ENCODE data around the gene RPS6KB2.

The RPS6KB2 gene

GRCh38 chr11:67466962-67467771 is 38.9 kb downstream of the RPS6KB2 start:
- TF ChIP-seq FOXP2 (optimal IDR thresholded peaks at IDR 0.05; ENCODE audit: borderline replicate concordance, extremely low read depth, extremely low read length, insufficient read depth) (no peak), SIN3A (IDR thresholded peaks at IDR 0.05; ENCODE audit: borderline replicate concordance, insufficient read depth, low read length) (no peak), TAF1 (IDR thresholded peaks at IDR 0.05; ENCODE audit: borderline replicate concordance, insufficient read depth, low read length) (no peak), POLR2AphosphoS5 (IDR thresholded peaks at IDR 0.05; ENCODE audit: low read depth, low read length) (no peak), REST (IDR thresholded peaks at IDR 0.05; ENCODE audit: insufficient read depth in 1 of 2, low read depth in 2 of 2, low read length in 2 of 2) (no peak)

- no peak for TF ChIP-seq TAF1 (IDR thresholded peaks at IDR 0.05; ENCODE audit: borderline replicate concordance, insufficient read depth, low read length)
- no peak for TF ChIP-seq FOXP2 (optimal IDR thresholded peaks at IDR 0.05; ENCODE audit: borderline replicate concordance, extremely low read depth, extremely low read length, insufficient read depth)
- no peak for TF ChIP-seq SIN3A (IDR thresholded peaks at IDR 0.05; ENCODE audit: borderline replicate concordance, insufficient read depth, low read length)
- no peak for TF ChIP-seq POLR2AphosphoS5 (IDR thresholded peaks at IDR 0.05; ENCODE audit: low read depth, low read length)
- no peak for TF ChIP-seq REST (IDR thresholded peaks at IDR 0.05; ENCODE audit: insufficient read depth in 1 of 2, low read depth in 2 of 2, low read length in 2 of 2)
These were observed 39.8 kb downstream of the RPS6KB2 start for GRCh38 chr11:67468056-67468455.

- TF ChIP-seq SIN3A (IDR thresholded peaks at IDR 0.05; ENCODE audit: borderline replicate concordance, insufficient read depth, low read length) (no peak), REST (IDR thresholded peaks at IDR 0.05; ENCODE audit: insufficient read depth in 1 of 2, low read depth in 2 of 2, low read length in 2 of 2) (no peak), FOXP2 (optimal IDR thresholded peaks at IDR 0.05; ENCODE audit: borderline replicate concordance, extremely low read depth, extremely low read length, insufficient read depth) (no peak), TAF1 (IDR thresholded peaks at IDR 0.05; ENCODE audit: borderline replicate concordance, insufficient read depth, low read length) (no peak), POLR2AphosphoS5 (IDR thresholded peaks at IDR 0.05; ENCODE audit: low read depth, low read length) (no peak)
These were observed 40.1 kb downstream of the RPS6KB2 start for GRCh38 chr11:67468456-67468758.

GRCh38 chr11:67468759-67469507 is 40.6 kb downstream of the RPS6KB2 start, which contains the start of gene TMEM134:
TMEM134 (minus strand) TSS chr11:67469251; CDS start chr11:67469192, 59 bp downstream.
- TF ChIP-seq FOXP2 (optimal IDR thresholded peaks at IDR 0.05; ENCODE audit: borderline replicate concordance, extremely low read depth, extremely low read length, insufficient read depth) (peak; percentile 83), REST (IDR thresholded peaks at IDR 0.05; ENCODE audit: insufficient read depth in 1 of 2, low read depth in 2 of 2, low read length in 2 of 2) (0 out of 4 replicates have a peak, but pooled peaks of 1 of the 2 experiments have one; percentile 27), TAF1 (IDR thresholded peaks at IDR 0.05; ENCODE audit: borderline replicate concordance, insufficient read depth, low read length) (0 out of 2 replicates have a peak, but pooled peaks have one; percentile 75), SIN3A (IDR thresholded peaks at IDR 0.05; ENCODE audit: borderline replicate concordance, insufficient read depth, low read length) (peak; percentile 60; the same call in 1 of the 2 replicates), POLR2AphosphoS5 (IDR thresholded peaks at IDR 0.05; ENCODE audit: low read depth, low read length) (peak; percentile 84)
